ENCODE results near the gene PHACTR1. TPM values are rescaled to one million over a fixed set of nuclear protein-coding genes. Genes with fewer than 3 reads are reported as not detected.

PHACTR1 gene
- total RNA-seq, 2 donors from 2014 or later: 6.0 to 12.9 TPM

GRCh38 chr6:13331516-13332348 is 615.2 kb downstream of the PHACTR1 start:
- Histone ChIP-seq H3K27me3 (no peaks in the 10 kb centered on the region), H3K36me3 (replicated peaks in 1 of 2; ENCODE audit: insufficient read depth in 1 of 2, low read depth in 2 of 2) (no peaks in the 10 kb centered on the region), H3K9me3 (no peaks in the 10 kb centered on the region), H3K4me3 (no peak overlapping the region), H3K4me1 (peaks cover 18% of the 10 kb centered on the region), H3K27ac (no peak overlapping the region)
- intact Hi-C loops (cut with DNase I): loop anchor here (5.0 to 10.0 kb wide), 2 partner anchors 243 to 419 kb away; partner anchors contain the start of gene SIRT5
- ATAC-seq: no peak
- 35 to 37% methylated on average over 13 of the region's 13 CpGs for WGBS, 2 donors
- TF ChIP-seq CTCF (IDR thresholded peaks at IDR 0.05) (peak; percentile 44 to 69 (median 64)), POLR2A (IDR thresholded peaks at IDR 0.05) (no peak)
- DNase-seq: no peak

- ATAC-seq (no peak), DNase-seq (no peak)
- Histone ChIP-seq H3K4me3 (no peak overlapping the region), H3K9me3 (no peaks in the 10 kb centered on the region), H3K27ac (no peak overlapping the region), H3K27me3 (no peaks in the 10 kb centered on the region), H3K36me3 (replicated peaks in 1 of 2; ENCODE audit: insufficient read depth in 1 of 2, low read depth in 2 of 2) (no peaks in the 10 kb centered on the region), H3K4me1 (peaks cover 12% of the 10 kb centered on the region)
- WGBS, 2 donors: 52 to 71% methylated on average over 2 of the region's 2 CpGs
- no peak for TF ChIP-seq POLR2A (IDR thresholded peaks at IDR 0.05)
- no peak for TF ChIP-seq CTCF (IDR thresholded peaks at IDR 0.05)
- intact Hi-C loops (cut with DNase I): loop anchor here (5.0 to 10.0 kb wide), 2 partner anchors 242 to 420 kb away; partner anchors contain the start of gene SIRT5
These were observed 615.8 kb downstream of the PHACTR1 start for GRCh38 chr6:13332349-13332706.

- Histone ChIP-seq H3K36me3 (replicated peaks in 1 of 2; ENCODE audit: insufficient read depth in 1 of 2, low read depth in 2 of 2) (no peaks in the 10 kb centered on the region), H3K27ac (no peak overlapping the region), H3K9me3 (no peaks in the 10 kb centered on the region), H3K4me3 (no peak overlapping the region), H3K27me3 (no peaks in the 10 kb centered on the region), H3K4me1 (no peaks in the 10 kb centered on the region)
- DNase-seq: no peak
- TF ChIP-seq CTCF (IDR thresholded peaks at IDR 0.05) (no peak), POLR2A (IDR thresholded peaks at IDR 0.05) (no peak)
- no peak for ATAC-seq
- intact Hi-C loops (cut with DNase I): loop anchor here (5.0 to 10.0 kb wide), 2 partner anchors 240 to 423 kb away; partner anchors contain the start of gene SIRT5
- WGBS, 2 donors: 52 to 57% methylated on average over 3 of the region's 3 CpGs
These were observed 618.4 kb downstream of the PHACTR1 start for GRCh38 chr6:13334953-13335352.

- DNase-seq (peak; percentile 66 to 88 (median 84)), ATAC-seq (peak; percentile 84)
- H3K27ac ChIP-seq: no peak overlapping the region
- no peak overlapping the region for H3K4me3 ChIP-seq
- no peaks in the 10 kb centered on the region for H3K27me3 ChIP-seq
- no peaks in the 10 kb centered on the region for H3K36me3 ChIP-seq (replicated peaks in 1 of 2; ENCODE audit: insufficient read depth in 1 of 2, low read depth in 2 of 2)
- intact Hi-C loops (cut with DNase I): loop anchor here (10.0 kb wide), 1 partner anchor 238 kb away; the partner anchor contains the start of gene SIRT5
- H3K9me3 ChIP-seq: peaks cover 0 to 3% (median 0%) of the 10 kb centered on the region in 3 donors
- 27 to 32% methylated on average over 11 of the region's 11 CpGs for WGBS, 2 donors
- TF ChIP-seq CTCF (IDR thresholded peaks at IDR 0.05) (peak; percentile 71 to 96 (median 92)), POLR2A (IDR thresholded peaks at IDR 0.05) (no peak)
- H3K4me1 ChIP-seq: no peaks in the 10 kb centered on the region
These were observed 620.0 kb downstream of the PHACTR1 start for GRCh38 chr6:13336553-13336952.
